HG03139 (cell line): ENCODE measurements around the gene PPL.

ENCODE experiments used
- ATAC-seq: cut with Tn5 transposase; IDR thresholded peaks from one replicate; pipeline ENCODE4 v1.9.1; 2021; ENCODE audit not compliant: unreplicated experiment

Gene PPL

DNA sequence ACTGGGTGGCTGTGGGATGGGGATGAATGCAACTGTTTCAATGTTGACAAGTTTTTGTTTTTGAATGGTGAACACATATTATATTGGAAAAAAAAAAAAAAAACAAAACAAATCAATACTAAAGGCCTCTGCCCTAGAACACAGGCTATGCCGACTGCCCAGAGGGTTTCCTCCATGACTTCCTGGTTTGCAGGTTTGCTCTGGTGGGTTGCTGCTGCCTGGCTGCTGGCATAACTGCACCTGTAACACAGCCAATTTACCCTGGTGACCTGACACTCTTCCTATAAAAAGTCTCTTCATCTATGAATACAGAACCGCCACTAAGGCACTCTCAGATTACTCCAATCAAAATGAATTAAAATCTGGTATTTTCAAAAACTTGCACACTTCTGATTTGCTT lies 100.2 kb downstream of the PPL start:
- ATAC-seq: no peak

DNA sequence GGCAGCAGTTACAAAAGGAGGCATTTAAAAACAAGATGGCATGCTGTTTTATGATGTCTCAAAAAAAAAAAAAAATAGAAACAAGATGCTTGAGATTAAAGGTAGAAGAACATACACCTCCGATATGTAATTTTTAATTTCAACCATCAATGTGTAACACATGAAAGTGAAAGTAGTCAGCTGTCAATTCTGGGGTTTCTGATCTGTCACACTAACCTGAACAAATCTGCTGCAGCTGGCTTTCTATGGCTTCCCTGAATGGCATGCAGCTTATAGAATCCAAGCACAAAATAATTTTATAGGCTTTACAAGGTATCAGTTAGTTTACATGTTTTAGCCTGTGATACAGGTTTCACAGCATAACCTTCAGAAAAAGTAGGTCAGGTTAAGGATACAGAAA lies 103.4 kb downstream of the PPL start:
- no peak for ATAC-seq

DNA sequence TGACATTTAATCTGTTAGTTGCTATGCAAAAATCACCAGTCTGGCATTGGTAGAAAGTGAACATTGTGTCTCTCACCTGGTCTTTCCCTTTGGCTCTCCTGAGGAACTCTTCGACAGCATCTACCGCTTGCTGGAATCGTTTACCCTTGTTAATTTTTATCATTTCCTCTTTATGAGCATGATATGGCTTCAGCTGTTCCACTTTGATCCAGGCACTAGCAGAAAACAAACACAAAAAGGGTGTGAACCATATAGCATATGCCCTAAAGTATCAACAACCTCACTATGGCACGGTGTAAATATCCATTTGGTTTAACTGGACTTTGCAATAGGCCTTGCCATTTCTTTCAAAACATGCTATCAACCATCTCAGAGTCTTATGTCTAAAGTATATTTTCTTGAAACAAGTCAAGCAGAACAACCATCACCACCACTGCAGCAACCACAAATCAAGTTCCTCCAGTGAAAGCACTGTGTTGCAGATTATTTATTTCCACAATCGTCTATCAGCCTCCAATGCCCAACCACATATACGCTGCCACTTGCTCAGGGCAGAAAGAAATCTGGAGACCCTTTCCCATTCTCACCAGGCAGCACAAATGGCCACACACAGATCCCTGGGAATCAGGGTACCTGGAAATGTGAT lies 104.1 kb downstream of the PPL start:
- no peak for ATAC-seq
